ENCODE data around the gene FUZ.

- no peak for TF ChIP-seq POLR2A (IDR thresholded peaks at IDR 0.05)
- peak in 2 of 7 experiments; percentile 8 to 14 for TF ChIP-seq CTCF (IDR thresholded peaks at IDR 0.05)
Observed at GRCh38 chr19:49862391-49863253, 49.5 kb upstream of the FUZ start.
